HG02938 (cell line): ENCODE measurements around the gene ASB18.

Experiments used
- ATAC-seq: cut with Tn5 transposase; IDR thresholded peaks from one replicate; pipeline ENCODE4 v1.9.1; 2021; ENCODE audit warnings: mild to moderate bottlenecking, moderate library complexity; ENCODE audit not compliant: unreplicated experiment

ASB18 gene

GRCh38 chr2:236176951-236177350 lies 87.3 kb downstream of the ASB18 start:
- ATAC-seq = no peak

DNA sequence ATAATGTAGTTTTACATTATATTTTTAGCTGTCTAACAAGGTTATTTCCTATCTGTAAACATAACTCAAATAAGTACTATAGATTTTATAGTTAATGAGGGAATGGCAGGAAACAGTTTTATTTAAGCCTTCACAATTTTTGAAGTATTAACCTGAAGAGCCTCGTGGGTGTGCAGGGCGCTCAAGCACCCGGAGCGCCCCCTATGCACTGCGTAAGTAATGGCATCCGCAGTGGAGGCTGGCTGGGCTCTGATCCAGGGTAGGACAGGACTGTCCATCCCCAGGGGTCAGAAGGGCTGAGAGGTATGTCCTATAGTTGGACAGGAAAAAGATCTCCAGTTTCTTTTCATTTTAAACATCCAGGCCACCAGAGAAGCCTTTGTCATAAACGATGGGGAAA lies 87.8 kb downstream of the ASB18 start:
- no peak for ATAC-seq

DNA sequence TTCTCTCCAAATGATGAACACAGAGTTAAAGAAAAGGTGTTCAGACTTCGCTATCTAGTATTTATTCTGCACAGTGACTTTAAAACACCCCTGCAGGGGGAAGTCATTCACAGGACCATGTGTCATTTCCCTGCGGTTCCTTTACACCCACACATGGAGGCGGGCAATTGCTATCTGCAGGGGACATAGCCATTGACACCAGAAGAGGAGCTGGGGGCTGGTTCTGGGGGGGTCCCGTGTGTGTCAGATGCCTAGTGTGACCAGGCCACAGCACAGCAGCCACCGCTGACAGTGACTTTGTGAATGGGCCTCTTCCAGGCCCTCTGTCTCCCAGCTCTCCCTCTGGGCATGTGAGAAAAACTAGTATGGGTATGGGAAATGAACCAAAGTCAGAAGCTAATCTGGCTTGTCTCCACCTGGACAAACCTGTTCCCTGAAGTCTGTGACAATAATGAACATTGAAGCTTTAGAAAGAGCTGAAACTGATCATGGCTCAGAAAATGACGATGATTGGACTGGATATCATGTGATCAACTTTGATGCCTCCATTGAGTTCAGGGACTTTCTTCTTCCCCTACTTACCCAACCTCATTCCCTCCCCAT lies 88.6 kb downstream of the ASB18 start:
- ATAC-seq = no peak

DNA sequence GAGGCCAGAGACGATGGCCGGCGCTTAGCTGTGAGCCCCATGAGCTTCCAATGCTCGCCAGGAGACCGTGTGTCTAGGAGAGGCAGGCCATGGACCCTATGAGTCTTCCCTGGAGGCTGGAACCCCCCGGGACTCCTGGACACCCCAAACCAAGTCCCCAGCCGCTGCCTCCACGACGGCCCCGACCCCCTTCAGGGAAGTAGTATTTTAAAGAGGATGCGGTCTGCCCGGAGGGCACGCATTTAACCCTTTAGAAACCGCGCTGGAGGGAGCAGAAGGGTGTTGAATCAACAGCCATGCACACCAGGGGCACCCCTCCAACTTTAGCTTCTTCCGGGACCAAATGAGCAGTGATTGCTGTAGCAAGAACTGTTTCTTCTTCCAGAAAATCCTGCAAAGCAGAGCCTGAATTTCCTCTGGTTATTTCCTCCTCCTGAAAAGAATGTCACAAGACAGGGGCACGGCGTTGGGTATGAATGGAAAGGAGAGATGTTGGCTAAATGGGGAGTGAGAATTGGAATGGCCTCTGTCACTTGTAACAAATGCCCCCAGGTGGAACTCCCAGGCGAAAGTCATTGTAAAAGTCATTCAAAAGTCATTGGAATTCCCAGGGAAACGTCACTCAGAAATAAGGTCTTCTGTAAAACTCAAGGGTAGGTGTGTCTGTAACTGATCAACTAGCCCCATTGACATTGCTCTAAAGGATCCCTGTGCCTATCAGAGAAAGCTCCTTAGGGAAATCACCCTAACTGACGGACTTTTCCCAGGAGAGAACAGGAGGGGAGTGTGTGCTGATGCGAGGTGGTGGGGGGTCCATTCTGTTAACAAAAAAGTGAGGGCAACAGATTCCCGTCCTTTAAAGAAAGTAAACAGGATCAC lies 90.2 kb downstream of the ASB18 start:
- ATAC-seq = no peak

GRCh38 chr2:236173036-236173728 lies 91.0 kb downstream of the ASB18 start:
- ATAC-seq = no peak

DNA sequence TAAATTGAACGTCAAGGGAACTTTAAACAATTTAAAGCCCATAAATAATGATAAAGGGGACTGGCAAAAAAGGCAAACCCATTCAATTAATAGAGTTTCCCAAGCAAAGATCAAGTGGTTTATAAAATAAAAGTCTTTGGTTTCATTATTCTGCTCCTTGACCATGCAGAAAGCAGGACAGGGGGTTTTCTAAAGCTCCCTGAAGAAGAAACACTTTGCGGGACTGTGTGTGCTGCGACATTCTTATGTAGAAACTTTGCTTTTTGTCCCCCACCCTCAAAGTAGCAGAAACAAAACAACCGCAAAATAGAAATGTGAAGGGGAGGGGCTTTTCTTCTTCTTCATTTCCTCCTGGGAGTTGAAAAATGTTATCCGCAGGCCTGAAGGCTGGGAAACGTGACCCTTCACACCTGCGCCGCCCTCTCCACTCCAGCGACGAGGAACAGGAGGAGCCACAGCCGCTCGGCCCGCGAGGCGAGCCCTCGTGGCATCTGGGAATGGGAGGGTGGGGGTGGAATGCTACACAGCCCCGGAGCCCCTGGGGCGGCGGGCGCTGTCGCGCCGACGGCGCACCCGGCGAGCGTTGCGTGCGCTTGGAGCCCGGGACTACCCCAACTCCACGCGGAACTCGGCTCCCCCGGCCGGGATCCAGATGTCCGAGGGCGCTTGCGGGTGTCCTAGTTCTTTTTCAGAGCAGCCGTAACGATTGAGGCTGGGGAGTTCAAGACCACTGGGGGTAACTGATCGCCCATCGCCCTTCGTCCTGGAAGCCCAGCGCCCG lies 91.8 kb downstream of the ASB18 start:
- ATAC-seq = no peak

DNA sequence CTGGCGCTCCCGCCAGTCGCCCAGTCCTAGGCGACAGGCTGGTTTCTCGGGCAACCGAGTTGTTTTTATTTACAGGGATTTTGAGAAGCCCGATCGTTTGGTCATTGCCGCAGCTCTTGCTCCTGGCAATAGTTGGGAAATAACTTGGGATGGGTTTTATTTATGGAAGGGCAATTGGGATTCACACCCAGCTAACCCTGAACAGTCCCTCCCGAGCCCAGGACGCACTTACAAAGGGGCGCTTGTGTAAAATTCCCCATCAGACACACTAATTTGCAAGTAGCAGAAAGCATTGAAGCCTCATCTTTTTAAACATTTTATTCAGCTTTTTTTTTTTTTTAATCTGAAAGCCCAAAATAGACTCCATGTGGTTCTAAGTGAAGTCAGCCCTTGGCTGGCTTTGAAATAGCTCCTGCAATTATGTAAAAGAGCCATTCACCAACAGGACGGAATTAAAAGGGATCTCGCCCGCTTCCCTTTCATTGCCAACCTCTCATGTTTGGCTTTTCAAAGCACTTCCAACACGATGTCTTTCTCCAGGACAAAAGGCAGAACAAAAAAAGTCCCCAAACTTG lies 92.4 kb downstream of the ASB18 start:
- no peak for ATAC-seq

- no peak for ATAC-seq
Observed at GRCh38 chr2:236171181-236171679, 93.0 kb downstream of the ASB18 start.

DNA sequence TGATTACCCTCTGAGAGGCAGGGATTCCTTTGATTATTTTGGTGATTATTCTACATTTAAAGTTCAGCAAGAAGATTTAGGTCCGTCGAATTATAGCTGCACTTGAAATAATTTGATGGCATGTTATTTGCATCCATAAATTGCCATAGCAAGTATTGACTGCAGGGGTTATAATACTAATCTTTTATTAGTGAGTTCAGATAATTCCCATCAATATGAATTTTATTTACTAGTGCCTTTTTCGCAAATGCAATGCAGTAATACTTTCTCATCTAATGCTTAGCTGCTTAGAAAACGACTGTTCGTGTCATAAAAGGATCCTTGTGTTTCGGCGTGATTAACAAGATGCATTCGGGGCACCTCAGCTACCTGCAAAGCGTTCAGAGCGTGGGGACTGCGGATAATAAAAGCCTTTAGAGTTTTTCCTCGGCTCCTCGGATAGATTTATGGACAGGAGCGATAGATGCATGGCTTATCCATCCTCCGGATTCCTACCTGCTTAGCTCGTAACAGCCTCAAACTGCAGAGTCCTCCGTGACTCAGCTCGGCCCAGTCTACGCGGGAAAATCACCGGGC lies 93.5 kb downstream of the ASB18 start:
- ATAC-seq = no peak

DNA sequence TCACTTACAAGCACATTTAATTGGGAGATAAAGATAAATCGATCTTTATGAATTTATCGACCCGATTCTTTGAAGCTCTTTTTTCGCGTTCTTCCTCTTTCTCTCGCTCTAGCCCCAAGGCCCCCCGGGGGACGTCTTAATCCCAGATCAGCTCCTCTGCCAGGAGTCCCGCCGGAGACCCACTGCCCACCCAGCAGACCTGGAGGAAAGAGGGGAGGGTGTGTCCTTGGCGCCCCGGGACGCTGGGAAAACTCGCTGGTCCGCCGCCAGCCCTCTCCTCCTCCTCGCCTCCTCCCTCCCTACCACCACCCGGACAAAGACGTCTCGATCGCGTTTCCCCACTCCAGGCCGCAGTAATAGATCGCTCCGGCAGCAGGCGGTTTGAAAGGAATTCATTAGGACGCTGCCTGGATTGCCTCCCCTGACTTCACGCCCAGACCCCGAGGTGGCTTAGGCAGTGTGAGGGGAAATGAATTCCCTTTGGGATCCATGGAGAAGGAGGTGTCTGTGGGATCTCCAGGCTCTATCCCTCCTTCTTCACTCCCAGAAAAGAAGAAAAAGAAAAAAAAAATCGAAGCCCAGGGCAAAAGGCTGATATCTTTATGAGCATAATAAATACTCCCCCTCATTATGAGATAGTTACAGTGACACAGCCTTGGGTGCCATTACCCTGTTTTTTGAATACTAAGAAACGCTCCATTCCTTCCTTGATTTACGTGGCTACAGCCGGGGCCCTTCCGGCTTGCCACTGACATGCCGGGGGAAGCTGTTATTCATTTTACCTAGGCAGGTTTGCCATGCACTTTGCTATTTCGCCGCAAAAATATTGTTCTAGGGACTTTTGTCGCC lies 94.2 kb downstream of the ASB18 start:
- no peak for ATAC-seq

GRCh38 chr2:236169151-236169721 lies 95.0 kb downstream of the ASB18 start:
- ATAC-seq = no peak

GRCh38 chr2:236168110-236169080 lies 95.8 kb downstream of the ASB18 start, which contains the start of gene GBX2:
Gene GBX2, minus strand, starts transcription at chr2:236168386. Its CDS starts 415 bp downstream, at chr2:236167971.
- ATAC-seq = no peak

GRCh38 chr2:236167297-236168109 lies 96.7 kb downstream of the ASB18 start:
- ATAC-seq = no peak

DNA sequence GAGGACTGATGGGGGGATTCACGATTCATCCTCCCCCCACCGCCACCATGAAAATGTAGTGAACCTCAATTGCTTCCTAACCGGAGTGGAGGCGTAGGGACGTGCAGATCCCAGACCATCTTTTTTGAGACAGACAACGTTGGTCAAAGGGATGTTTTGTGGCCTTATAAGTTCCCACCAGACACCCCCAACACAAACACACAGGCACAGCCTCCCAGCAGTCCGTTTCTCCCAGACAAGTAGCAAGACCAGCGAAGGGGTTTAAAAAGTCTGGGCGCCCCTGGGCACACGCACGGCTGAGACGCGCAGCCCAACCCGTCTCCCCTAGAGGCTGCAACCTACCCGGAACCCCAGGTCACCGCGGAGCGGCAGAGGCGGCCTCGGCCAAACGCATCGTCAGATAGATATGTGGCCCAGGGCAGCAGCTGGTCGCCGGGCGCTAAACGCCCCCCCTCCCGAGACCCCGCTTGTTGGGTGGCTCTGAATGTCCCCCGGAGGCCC lies 97.4 kb downstream of the ASB18 start:
- ATAC-seq = no peak

- no peak for ATAC-seq
Observed at GRCh38 chr2:236165842-236166795, 98.1 kb downstream of the ASB18 start.
